TTC549 (cell line): ENCODE results near the gene CPNE4.
"Not testable (repeated sequence)": the region's sequence is repeated elsewhere in the genome, so short reads cannot be mapped to it uniquely, and the experiment has no call there.

Experiments
- FAIRE-seq: peaks from 2 replicates; lab custom pipeline; 2012; peaks lifted over from hg19 to GRCh38; lab: Jason Lieb, UNC

The CPNE4 gene

DNA sequence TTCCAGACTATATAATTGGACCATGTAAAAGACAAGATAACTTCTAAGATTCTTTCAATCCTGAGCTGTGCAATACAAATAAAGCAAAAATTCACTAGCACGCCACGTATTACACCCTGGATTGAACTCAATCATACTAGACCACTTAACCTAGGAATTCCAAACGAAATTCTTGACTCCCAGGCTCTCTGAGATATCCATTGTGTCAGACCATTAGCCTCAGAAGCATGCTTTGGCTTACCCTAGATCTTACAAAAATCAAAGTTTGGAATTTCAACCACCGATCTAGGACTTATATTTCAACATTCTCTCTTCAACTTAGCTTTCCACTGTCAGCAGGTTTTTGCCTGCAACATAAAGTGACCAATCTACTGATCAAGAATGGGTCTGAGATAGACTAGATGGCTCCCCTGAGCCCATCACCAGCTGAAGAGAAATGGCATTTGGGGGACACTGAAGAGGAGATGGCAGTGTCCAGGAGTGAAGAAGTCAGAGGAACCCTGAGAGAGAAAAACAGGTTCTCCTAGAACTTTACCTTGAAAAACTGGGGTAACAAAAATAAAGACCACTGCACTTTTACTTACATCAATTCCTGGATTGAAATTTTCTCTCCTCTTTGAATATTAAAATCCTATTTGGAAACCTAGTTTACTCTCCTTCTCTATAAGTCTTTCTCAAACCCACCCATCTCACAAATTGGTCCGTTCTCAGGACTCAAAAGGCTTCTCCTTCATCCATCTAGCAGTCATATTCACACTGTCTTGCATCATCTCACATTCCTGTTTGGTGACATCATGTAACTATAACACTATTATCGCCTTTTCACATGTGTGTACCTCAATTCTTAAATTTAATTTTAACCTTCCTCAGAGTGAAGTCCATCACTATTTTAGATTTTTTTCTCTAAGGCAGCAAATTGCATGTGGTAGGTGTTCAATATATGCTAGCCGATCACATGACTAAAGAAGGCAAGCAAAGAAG, 18.5 kb downstream of the CPNE4 start:
- no peak for FAIRE-seq

DNA sequence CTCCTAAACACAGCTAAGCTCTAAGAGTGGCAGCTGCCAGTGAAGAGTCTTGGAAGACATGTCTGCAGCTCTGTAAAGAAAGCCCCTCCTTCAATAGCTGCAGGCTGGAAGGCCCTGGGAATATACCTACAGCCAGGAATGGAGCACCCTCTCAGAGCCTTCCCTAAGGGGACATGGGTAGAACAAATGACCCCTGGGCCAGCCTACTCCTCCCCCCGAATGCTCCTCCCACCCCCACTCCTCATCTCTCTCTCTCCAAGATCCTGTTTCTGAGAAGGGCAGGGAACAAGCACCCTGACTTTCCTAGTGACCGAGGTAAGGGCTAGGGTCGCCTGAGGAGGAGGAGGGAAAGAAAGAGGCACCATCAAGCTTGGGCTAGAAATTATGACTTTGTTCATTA, 20.7 kb downstream of the CPNE4 start:
- no peak for FAIRE-seq

DNA sequence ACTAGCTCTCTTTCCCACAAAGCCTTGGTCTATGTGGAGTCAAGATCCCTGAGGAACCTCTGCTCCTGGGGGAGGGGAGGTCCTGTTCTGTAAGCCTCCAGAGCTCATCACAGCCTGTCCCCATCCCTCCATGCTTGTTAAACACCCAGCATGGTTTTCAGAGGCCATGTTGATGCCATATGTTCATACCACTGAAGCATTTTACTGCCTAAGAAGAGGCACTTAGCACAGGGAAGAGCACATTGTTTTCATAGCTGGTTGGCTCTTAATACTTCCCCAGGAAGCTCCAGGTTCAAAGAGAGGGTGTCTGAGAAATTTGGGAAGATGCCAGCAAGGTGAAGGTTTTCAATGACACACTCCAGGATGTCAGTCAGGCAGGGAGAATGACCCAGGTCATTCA, 25.6 kb downstream of the CPNE4 start:
- FAIRE-seq, result no peak

DNA sequence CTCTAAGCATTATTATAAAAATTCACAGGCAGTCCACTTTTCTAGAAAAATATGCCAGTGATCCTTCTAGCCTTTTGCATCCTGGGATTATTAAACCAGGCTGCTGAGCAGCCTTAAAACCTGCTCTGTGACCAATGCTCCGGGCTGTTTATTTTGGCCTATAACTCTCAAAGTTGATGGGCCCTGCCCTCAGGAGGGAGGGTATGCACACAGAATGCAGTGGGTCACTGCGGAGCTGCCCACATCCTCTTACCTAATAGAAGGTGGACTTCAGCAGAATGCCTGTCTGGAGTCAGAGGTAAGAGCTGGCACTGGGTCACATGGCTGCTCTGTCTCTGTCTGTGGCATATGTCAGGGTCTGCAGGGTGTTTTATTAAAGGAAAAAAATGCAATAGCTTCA, 26.0 kb downstream of the CPNE4 start:
- no peak for FAIRE-seq

DNA sequence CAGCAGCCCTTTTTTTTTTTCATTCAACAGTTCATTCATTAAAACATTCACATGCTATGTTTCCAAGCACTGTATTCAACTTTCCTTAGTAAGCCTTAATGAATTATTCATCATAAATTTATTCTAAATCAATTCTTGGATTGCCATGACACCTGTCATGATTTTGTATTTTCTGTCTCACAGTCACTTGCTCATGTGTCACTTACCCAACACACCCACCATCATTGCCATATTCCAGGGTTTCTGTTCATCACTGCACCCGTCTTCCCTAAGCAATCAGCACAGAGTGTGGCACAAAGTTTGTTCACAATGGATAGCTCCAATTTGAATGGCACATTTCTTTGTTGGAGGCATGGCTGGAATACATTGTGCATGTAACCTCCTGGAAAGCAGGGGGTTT, 27.2 kb downstream of the CPNE4 start:
- no peak for FAIRE-seq

DNA sequence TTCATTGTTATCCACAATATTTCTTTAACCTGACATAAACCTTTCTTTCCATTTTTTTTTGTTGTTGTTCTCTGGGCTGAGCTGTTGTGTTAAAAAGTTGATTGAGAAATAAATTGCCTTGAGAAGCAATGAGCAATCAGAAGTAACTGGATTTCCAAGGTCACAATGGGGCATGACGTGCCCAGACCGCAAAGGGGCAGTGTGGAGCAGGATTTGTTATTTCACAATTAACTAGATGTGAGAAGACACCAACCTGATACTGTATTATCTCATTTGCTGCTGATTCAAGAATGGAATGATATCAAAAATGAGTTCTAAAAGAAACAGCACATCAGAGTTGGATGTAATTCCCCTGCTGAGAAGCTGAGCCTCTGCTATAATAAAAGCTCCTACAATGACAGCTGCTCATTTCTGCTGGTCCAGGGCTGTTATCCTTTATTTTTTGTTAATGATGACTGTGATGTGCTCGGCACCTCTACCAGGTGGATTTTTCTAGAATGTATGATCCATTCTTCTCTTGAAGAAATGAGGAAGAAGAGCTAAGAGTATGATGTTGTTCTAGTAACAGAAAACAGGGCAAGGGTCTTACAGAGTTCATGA, 28.1 kb downstream of the CPNE4 start:
- FAIRE-seq, result no peak

DNA sequence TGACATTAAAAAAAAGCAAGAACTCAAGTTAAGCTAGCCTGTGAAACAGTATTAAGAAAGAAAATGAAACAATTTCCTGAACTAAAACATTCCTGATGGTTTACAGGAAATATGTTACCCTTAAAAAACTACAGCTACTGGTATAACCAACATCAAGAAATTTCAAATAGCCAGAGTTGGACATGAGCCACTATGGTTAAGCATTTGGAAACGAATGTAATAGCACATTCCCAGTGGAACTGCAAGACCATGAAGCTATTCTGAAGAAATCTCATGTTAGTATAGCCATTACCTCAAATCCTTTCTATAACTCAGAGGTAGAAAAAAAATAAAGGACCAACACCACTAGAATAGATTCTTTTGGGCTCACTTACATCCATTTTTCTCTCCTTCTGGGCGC, 30.2 kb downstream of the CPNE4 start:
- no peak for FAIRE-seq

DNA sequence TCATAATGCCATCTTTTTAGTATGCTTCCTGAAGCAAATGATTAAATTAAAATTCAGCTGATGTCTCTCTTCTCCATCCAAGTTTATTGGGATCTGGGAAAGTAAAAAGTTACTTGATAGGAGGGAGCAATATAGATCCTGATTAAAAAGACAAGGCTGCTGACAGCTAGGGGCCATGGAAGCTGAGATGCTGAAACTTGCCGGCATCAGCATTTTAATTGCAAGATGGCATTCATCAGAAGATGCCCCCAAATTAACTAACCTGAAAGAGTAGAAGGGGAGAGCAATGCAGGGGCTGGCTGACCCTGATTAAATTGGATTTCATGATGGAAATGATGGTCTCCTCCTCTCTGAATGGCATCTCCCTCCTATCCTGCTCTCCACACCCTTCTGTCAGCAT, 31.1 kb downstream of the CPNE4 start:
- FAIRE-seq, result no peak

DNA sequence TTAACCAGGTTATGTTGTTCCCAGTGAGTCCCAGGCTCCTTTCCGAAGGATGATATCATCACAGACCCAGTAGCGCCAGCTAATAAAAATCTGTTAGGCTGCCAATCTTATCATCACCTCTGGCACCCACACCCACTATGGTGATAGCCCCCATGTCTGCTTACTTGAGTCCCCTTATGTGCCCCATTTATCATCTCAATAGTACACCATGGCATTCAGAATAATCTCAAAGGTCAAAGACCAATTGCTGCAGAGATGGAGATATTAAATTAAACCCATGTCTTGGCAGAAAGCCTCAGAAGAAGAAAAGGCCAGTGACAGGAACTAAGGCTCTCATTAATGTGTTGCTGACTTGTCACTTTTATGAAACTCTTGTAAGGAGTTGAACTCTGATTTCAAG, 32.8 kb downstream of the CPNE4 start:
- FAIRE-seq, result no peak

DNA sequence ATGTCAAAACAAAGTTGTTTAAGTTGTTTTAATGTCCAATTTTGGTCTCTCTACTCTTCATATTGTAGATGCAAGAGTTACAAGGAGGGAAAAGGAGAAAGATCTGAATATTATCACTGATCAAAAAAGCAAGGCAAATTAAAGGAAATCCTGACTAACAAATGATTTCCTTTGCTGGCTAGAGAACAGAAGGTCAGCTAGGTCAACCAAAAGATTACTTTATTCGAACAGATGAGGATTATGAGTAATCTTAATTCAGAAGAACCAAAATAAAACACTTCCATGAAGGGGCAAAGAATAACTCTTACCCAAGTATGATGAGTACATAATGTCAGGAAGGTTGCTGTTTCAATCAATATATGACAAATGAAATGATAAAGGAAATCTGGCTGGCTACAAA, 33.8 kb downstream of the CPNE4 start:
- FAIRE-seq, result no peak

DNA sequence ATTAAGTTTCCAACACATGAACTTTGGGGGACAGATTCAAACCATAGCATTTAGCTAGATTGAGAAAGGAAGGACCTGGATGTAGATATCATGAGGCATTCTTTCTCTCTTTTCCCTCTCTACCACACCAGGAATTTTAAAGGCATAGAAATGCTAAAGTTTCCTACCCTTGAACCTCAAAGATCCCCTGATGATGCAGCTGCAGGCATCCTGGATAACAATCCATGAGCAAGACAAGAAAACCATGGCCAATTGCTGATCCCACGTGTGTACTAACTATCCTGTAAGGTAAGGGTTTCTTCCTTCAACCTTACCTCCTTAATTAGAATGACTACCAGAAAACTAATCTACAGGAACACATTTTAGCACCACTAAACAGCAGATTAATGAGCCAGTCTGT, 36.8 kb downstream of the CPNE4 start:
- no peak for FAIRE-seq

DNA sequence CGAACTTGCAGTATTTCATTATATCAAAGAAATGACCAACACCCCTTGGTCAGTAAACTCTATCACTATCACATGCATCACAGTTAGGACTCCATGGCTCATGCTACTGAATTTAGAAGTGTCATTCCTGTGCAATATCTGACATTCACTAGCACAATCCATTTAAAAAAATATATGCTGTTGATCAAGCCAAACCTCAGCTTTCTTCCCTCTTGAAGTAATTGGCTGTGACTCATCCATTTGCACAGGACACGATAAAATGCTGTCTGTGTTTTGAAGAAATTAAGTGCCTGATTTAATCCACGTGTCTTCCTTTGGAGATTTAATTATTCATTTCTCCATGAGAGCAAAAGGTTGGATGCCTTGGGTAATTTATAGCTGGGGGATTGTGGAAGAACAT, 38.9 kb downstream of the CPNE4 start:
- FAIRE-seq, result no peak

DNA sequence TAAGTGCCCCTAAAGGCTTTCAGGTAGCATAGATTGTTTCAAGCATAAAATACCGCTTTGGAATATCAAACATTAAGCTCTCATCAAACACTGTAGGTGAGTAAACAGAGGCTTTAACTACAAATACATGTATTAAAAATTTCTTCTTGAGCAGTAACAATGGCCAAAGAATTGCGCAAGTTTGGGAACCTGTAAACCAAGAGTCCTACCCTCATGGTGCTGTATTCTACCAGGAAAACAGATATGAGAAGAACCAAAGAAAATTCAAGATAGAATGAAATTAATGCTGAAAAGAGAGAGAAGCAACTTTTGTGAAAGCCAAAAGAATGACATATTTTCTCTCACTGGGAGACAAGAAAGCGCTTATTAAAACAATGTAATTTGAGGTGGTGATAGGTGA, 45.5 kb downstream of the CPNE4 start:
- no peak for FAIRE-seq

DNA sequence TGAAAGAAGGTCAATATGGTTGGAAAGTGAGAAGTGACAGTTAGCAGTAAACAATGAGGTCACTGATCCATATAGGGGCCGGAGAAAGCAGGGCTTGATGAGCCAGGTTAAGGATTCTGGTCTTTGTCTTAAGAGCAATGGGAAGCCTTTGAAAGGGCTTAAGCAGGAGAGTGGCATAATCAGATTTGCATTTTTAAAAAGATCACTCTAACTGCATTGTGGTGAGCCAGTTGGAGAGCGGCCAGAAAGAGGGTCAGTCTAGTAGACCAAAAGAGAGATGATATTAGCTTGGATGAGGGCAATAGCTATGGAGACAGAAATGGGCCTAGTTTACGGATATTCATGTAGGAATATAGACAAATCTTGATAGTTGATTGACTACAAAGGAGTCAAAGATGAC, 46.6 kb downstream of the CPNE4 start:
- no peak for FAIRE-seq

DNA sequence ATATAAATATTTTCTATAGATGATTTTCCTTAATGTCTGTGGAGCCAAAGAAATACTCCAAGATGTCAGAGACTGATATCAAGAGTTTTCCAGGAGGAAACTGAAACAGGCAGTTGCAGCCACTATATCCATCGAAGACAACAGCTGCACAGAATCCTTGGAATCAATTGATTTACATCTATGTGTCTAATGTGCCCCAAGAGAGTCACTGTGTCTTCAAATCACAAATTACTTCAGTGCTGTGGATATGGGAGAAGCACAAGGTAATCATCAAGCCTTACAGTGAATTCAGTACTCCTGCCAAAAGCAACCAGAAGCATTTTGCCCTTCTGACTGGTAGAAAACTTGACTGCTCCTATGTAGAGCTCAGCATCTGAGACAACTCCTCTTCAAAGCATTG, 51.1 kb downstream of the CPNE4 start:
- no peak for FAIRE-seq

DNA sequence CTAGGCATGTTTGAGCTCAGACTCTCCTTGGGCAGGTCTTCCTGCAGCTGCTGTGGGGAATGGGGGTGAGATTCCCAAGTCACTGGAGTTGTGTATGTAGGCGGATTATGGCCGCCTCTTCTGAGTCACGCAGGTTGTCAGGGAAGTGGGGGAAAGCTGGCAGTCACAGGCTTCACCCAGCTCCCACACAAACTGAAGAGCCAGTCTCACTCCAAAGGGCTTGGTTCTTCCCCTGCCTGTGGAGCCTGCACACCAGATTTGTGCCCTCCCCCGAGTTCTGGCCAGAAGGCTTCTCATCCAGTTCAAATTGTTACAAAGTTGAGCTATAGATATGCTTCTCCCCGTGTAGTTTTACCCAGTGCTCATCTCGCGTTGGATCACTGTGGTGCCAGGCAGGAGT, 53.5 kb downstream of the CPNE4 start:
- FAIRE-seq, result no peak

DNA sequence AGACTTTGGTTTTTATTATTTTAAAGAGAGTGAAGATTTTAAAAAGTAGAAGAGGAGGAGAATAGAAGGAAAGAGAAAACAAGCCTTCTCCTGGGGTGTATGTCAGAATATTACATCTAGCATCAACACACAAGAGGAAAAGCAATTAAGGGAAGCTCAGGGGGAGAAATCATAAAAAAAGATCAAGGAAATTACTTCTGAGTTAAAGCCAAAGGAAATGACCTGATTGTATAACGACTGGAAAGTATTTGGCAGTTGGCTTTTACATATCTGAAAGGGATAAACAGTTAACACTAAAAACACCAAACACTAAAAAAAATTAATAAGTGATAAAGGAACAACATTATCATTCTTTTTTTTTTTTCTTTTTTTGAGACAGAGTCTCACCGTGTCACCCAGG, 58.4 kb downstream of the CPNE4 start:
- FAIRE-seq, result no peak

DNA sequence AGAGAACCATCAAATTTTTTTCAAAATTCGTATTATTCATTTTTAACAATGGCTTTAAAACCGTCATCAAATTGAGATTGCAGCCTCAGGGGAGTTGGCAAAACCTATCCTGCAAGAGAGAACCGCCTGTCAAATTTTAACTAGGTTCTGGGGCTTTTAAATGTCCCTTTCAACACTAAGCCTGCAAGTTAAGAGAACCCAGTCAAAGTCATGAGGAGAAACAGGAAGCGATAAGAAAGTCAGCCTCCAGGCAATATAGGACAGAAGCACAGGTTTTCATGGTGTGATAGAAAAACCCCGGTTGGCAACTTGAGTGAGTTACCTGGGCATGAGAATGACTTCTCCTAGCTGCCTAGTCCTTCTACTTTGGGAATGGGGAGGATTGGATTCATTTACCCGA, 59.8 kb downstream of the CPNE4 start:
- no peak for FAIRE-seq

DNA sequence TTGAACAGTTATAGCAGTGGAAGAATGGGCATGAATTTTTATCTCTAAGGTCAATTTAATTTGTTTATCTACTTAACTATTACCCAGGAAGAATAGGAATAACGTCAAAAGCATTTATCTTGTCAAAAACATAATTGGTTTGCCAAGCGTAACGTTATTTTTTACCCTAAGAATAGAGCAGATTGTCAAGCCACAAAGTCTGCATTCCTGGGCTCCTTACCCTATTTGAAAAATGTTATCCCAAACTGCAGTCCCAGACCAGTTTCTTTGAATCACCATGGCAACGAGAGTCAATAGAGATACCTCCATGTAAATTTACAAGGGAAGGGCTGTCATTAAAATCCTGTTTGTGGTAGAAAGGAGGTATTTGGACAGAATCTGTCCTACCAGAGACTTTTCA, 61.1 kb downstream of the CPNE4 start:
- FAIRE-seq, result no peak

DNA sequence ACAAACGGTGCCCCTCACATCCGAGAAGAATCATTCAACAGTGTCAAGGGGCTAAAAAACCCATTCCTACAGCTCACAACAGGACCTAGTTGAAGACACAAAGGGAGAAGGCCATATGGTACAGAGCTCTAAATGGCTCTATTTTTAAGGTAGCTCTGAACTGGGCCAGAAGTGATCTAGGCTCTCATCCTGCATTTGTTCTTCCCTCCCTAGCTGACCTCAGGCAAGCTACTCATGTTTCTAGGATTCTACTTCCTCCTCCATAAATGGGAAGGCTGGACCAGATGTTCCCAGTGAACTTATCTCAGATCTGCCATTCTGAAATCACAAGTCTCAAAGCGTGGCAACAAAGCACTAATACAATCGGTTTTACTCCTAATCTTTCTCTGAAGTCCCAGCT, 62.3 kb downstream of the CPNE4 start:
- no peak for FAIRE-seq

DNA sequence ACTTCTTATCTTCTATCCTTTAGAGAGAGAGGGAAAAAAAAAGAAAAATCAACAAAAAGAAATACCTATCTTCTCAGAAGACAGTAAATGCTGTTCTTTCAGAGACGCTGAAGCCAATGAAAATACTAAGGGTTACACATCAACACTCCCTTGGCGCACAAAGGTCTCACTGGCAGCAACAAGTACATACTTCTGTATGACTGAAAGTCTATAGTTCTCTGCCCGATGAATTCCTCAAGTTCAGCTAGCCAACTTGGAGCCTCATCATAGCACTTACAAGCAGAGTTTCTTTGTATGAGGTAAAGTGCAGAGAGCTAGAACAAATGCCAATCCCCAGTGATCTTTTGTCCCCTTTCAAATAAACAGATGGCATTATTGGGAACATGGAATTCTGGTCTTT, 62.7 kb downstream of the CPNE4 start:
- no peak for FAIRE-seq

DNA sequence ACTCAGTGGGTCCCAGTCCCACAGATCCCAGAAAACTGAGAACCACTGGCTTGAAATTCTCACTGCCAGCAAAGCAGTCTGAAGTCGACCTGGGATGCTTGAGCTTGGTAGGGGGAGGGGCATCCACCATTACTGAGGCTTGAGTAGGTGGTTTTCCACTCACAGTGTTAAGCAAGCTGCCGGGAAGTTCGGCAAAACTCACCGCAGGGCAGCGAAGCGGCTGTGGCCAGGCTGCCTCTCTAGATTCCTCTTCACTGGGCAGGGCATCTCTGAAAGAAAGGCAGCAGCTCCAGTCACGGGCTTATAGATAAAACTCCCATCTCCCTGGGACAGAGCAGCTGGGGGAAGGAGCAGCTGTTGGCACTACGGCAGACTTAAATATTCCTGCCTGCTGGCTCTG, 71.4 kb downstream of the CPNE4 start:
- not testable (repeated sequence) for FAIRE-seq

DNA sequence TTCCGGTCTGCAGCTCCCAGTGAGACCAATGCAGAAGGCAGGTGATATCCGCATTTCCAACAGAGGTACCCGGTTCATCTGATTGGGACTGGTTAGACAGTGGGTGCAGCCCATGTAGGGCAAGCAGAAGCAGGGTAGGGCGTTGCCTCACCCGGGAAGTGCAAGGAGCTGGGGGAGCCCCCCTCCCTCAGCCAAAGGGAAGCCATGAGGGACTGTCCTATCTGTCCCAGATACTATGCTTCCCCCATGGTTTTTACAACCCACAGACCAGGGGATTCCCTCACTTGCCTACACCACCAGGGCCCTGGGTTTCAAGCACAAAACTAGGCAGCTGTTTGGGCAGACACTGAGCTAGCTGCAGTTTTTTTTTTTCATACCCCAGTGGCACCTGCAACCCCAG, 71.8 kb downstream of the CPNE4 start:
- no peak for FAIRE-seq

DNA sequence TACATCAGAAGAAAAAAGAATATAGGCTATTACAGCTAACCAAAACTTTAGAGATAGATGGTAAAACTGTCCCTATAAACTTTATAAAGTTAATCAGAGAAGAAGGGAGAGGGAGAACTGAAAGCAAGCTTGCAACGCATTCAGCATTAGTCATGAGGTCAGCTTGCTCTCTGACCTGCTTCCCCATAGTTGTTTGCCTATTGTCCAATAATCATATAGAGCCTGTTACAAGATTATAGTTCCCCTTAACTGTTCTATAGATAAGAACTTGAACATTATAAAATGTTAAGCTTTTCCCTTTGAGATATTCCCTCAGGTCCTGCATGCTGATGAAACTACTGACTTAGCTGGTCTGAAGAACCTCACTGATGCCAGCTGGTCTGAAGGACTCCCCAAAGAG, 74.5 kb downstream of the CPNE4 start:
- FAIRE-seq, result no peak
